Measurements from ENCODE around the gene LRP10.
A peak's percentile ranks its signal among the peaks of the same experiment; 100 is the strongest.
"Not testable (repeated sequence)": the region's sequence is repeated elsewhere in the genome, so short reads cannot be mapped to it uniquely, and the experiment has no call there.

The LRP10 gene

DNA sequence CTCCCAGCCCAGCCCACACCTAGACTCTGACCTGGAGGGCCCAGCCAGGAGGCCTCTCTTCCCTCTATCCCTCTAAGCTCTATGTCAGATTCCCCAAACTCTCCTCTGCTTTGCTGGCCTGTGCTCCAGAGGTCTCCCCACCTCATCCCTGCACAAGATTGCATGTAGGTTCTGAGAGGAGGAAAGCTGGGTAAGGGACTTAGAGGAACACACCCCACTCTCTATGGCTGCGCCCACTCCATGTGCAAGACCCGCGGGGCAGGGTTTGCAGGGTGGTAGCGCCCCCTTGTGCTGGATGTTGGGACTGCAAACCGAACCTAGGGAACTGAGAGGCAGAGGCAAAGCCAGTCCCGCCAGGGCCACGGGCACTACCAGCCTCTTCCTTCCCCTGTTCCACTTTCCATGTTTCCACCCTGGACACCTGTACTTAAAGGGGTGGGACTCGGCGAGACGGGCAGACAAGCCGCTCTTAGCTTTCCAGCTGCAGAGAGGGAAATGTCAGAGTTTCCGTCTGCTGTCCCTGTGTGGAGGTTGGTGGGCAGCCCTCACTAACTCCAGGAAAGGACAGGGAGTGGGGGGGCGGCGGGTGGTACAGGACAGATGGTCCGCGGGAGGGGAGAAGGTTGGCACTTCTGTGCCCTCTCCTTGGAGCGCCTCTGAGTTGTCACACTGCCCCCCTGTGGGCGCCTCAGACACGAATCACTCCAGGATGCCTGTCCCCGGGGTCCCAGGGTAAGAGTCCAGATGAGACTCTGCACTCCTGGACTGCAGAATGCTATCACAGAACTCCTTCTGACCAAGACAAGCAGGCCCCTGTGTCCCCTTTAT lies 18.4 kb upstream of the LRP10 start:
- in situ Hi-C loops (cut with MboI; ENCODE audit: low pct_unique_long_range_greater_than_20kb, low sequenced_read_pairs, unreplicated experiment): loop anchor here (10.0 to 25.0 kb wide), 3 partner anchors 78 to 266 kb away; partner anchors contain the start of genes ABHD4 and DAD1
- DNase-seq (ENCODE audit: low spot score): peak; percentile 84
- TF ChIP-seq CTCF (IDR thresholded peaks at IDR 0.05; ENCODE audit: extremely low read depth, insufficient read depth, missing control alignments): peak; percentile 96

DNA sequence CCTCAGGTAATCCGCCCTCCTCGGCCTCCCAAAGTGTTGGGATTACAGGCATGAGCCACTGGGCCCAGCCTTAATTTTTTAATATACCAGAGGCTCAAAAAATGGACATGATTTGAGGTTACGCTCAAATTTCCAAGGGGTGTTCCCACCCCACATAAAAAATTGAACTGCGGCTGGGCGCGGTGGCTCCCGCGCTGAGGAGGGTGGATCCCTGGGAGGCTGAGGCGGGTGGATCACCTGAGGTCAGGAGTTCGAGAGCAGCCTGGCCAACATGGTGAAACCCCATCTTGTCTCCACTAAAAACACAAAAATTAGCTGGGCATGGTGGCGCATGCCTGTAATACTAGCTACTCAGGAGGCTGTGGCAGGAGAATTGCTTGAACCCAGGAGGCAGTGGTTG lies 17.2 kb upstream of the LRP10 start:
- in situ Hi-C loops (cut with MboI; ENCODE audit: low pct_unique_long_range_greater_than_20kb, low sequenced_read_pairs, unreplicated experiment): loop anchor here (10.0 to 25.0 kb wide), 3 partner anchors 79 to 267 kb away; partner anchors contain the start of genes ABHD4 and DAD1

DNA sequence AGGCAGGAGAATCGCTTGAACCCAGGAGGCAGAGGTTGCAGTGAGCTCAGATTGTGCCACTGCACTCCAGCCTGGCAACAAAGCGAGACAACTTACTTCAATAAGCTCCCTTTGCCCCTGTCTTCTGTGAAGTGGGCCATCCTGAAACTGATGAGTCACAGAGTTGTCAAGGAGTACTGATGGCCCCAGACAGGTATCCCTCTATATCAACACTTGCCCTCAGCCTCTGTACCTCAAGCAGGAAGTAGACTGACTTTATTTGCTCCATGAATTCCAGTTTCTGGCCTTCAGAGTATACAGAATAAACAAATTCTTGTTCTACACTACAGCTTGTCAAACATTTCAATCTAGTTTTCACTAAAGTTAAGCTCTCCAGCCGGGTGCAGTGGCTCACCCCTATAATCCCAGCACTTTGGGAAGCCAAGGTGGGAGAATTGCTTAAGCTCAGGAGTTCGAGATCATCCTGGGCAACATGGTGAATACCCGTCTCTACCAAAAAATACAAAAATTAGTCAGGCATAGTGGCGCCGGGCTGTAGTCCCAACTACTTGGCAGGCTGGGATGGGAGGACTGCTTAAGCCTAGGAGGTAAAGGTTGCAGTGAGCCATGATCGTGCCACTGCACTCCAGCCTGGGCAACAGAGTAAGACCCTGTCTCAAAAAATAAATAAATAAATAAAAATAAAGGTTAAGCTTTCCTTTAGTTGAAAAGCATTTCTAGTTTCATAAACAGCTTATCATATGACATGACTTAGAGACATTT lies 16.4 kb upstream of the LRP10 start:
- in situ Hi-C loops (cut with MboI; ENCODE audit: low pct_unique_long_range_greater_than_20kb, low sequenced_read_pairs, unreplicated experiment): loop anchor here (10.0 to 25.0 kb wide), 3 partner anchors 80 to 268 kb away; partner anchors contain the start of genes ABHD4 and DAD1
- DNase-seq (ENCODE audit: low spot score): no peak
- no peak for TF ChIP-seq CTCF (IDR thresholded peaks at IDR 0.05; ENCODE audit: extremely low read depth, insufficient read depth, missing control alignments)

More for the DNA sequence above, 17.2 kb upstream of the LRP10 start:
- not testable (repeated sequence) for DNase-seq (ENCODE audit: low spot score)

DNA sequence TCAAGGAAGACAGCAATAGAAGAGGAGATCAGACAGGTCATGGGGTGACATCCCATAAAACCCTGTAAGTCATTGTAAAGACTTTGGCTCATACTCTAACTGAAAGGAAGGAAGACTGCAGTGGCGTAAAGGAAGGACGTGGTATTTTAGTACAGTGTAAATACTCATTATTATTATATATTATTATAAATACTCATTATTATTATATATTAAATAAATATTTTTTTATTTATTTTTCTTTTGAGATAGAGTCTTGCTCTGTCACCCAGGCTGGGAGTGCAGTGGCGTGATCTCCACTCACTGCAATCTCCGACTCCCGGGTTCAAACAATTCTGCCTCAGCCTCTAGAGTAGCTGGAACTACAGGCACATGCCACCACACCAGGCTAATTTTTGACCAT lies 15.1 kb upstream of the LRP10 start:
- in situ Hi-C loops (cut with MboI; ENCODE audit: low pct_unique_long_range_greater_than_20kb, low sequenced_read_pairs, unreplicated experiment): loop anchor here (10.0 to 25.0 kb wide), 3 partner anchors 82 to 269 kb away; partner anchors contain the start of genes ABHD4 and DAD1
- no peak for TF ChIP-seq CTCF (IDR thresholded peaks at IDR 0.05; ENCODE audit: extremely low read depth, insufficient read depth, missing control alignments)
- no peak for DNase-seq (ENCODE audit: low spot score)

DNA sequence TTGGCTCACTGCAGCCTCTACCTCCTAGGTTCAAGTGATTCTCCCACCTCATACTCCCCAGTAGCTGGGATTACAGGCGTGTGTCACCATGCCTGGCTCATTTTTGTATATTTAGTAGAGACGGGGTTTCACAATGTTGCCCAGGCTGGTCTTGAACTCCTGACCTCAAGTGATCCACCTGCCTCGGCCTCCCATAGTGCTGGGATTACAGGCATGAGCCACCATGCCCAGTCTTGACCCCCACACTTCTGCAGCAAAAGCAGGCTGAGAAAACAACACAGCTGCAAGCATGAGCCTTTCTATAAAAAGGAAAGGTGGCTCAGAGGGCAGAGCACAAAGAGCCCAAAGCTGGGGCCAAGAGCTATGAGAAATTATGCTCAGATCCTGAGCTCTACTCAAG lies 11.2 kb upstream of the LRP10 start:
- DNase-seq (ENCODE audit: low spot score): not testable (repeated sequence)
- in situ Hi-C loops (cut with MboI; ENCODE audit: low pct_unique_long_range_greater_than_20kb, low sequenced_read_pairs, unreplicated experiment): loop anchor here (10.0 to 25.0 kb wide), 2 partner anchors 273 to 466 kb away; partner anchors contain the start of genes ABHD4 and DAD1

DNA sequence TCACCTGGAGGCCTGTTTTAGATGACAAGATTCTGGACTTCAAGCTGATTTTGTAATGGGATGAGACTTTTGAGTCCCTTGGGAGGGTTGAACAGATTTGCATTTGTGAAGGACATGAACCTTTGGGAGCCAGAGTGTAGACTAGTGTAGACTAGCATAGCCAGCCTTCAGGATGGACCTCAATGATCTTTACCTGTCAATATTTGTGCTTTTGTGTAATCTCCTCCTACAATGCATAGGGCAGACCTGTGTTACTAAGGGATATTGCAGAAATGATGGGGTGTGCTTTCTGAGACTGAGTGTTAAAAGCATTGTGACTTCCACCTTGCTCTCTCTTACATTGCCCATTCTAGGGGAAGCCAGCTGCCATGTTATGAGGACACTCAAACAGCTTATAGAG lies 9.9 kb upstream of the LRP10 start:
- in situ Hi-C loops (cut with MboI; ENCODE audit: low pct_unique_long_range_greater_than_20kb, low sequenced_read_pairs, unreplicated experiment): loop anchor here (10.0 to 25.0 kb wide), 2 partner anchors 274 to 467 kb away; partner anchors contain the start of genes ABHD4 and DAD1
- TF ChIP-seq CTCF (IDR thresholded peaks at IDR 0.05; ENCODE audit: extremely low read depth, insufficient read depth, missing control alignments): no peak
- no peak for DNase-seq (ENCODE audit: low spot score)

DNA sequence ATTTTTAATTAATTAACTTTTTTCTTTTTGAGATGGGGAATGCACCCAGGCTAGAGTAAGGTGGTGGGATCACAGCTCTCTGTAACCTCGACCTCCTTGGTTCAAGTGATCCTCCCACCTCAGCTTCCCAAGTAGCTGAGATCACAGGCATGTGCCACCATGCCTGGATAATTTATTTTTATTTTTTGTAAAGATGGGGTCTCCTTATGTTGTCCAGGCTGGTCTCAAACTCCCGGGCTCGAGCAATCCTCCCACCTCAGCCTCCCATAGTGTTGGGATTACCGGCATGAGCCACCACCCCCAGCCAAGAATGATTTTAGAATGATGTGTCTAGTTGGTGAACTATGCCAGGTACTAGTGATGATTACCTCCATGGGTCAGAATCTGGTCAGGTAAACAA lies 6.6 kb upstream of the LRP10 start:
- no peak for DNase-seq (ENCODE audit: low spot score)
- in situ Hi-C loops (cut with MboI; ENCODE audit: low pct_unique_long_range_greater_than_20kb, low sequenced_read_pairs, unreplicated experiment): loop anchor here (10.0 to 25.0 kb wide), 2 partner anchors 278 to 470 kb away; partner anchors contain the start of genes ABHD4 and DAD1
- no peak for TF ChIP-seq CTCF (IDR thresholded peaks at IDR 0.05; ENCODE audit: extremely low read depth, insufficient read depth, missing control alignments)
